Measurements from ENCODE around the gene NTRK2.

The NTRK2 gene

GRCh38 chr9:84993105-84993504 lies 323.6 kb downstream of the NTRK2 start:
- no peak for DNase-seq

GRCh38 chr9:84996029-84996428 lies 326.5 kb downstream of the NTRK2 start:
- DNase-seq: no peak

GRCh38 chr9:84996716-84997115 lies 327.2 kb downstream of the NTRK2 start:
- no peak for DNase-seq

GRCh38 chr9:84997472-84997871 lies 327.9 kb downstream of the NTRK2 start:
- DNase-seq: no peak

- no peak for DNase-seq
Observed at GRCh38 chr9:84998639-84999038, 329.1 kb downstream of the NTRK2 start.

- no peak for DNase-seq
Observed at GRCh38 chr9:84999788-85000187, 330.3 kb downstream of the NTRK2 start.

GRCh38 chr9:85001925-85002324 lies 332.4 kb downstream of the NTRK2 start:
- DNase-seq: no peak

GRCh38 chr9:85004818-85005413 lies 335.4 kb downstream of the NTRK2 start:
- no peak for DNase-seq

- DNase-seq: no peak
Observed at GRCh38 chr9:85007748-85008147, 338.2 kb downstream of the NTRK2 start.

GRCh38 chr9:85008215-85008614 lies 338.7 kb downstream of the NTRK2 start:
- no peak for DNase-seq

GRCh38 chr9:85009251-85009650 lies 339.7 kb downstream of the NTRK2 start:
- no peak for DNase-seq

GRCh38 chr9:85013703-85014102 lies 344.2 kb downstream of the NTRK2 start:
- no peak for DNase-seq

GRCh38 chr9:85014292-85014691 lies 344.8 kb downstream of the NTRK2 start:
- no peak for DNase-seq

GRCh38 chr9:85016384-85017006 lies 347.0 kb downstream of the NTRK2 start:
- no peak for DNase-seq

- no peak for DNase-seq
Observed at GRCh38 chr9:85020791-85021190, 351.3 kb downstream of the NTRK2 start.

- no peak for DNase-seq
Observed at GRCh38 chr9:85021686-85022085, 352.2 kb downstream of the NTRK2 start.

- no peak for DNase-seq
Observed at GRCh38 chr9:85024374-85024773, 354.8 kb downstream of the NTRK2 start.

GRCh38 chr9:85025638-85026037 lies 356.1 kb downstream of the NTRK2 start:
- DNase-seq: no peak

GRCh38 chr9:85027870-85028269 lies 358.3 kb downstream of the NTRK2 start:
- no peak for DNase-seq

- no peak for DNase-seq
Observed at GRCh38 chr9:85030316-85030715, 360.8 kb downstream of the NTRK2 start.

GRCh38 chr9:85036496-85036895 lies 367.0 kb downstream of the NTRK2 start:
- DNase-seq: no peak

GRCh38 chr9:85038061-85038460 lies 368.5 kb downstream of the NTRK2 start:
- DNase-seq: no peak

- DNase-seq: no peak
Observed at GRCh38 chr9:85038824-85039608, 369.5 kb downstream of the NTRK2 start.

GRCh38 chr9:85040146-85040545 lies 370.6 kb downstream of the NTRK2 start:
- no peak for DNase-seq

Data from stimulated activated CD4-positive, alpha-beta T cell treated with anti-CD3 and anti-CD28 coated beads, Interleukin-15, amount 100 ng/mL, for 24 hours (primary cell).